ENCODE data around the gene PRCD.

GRCh38 chr17:76556765-76557367 lies 17.0 kb downstream of the PRCD start:
- TF ChIP-seq, protein P1, sequence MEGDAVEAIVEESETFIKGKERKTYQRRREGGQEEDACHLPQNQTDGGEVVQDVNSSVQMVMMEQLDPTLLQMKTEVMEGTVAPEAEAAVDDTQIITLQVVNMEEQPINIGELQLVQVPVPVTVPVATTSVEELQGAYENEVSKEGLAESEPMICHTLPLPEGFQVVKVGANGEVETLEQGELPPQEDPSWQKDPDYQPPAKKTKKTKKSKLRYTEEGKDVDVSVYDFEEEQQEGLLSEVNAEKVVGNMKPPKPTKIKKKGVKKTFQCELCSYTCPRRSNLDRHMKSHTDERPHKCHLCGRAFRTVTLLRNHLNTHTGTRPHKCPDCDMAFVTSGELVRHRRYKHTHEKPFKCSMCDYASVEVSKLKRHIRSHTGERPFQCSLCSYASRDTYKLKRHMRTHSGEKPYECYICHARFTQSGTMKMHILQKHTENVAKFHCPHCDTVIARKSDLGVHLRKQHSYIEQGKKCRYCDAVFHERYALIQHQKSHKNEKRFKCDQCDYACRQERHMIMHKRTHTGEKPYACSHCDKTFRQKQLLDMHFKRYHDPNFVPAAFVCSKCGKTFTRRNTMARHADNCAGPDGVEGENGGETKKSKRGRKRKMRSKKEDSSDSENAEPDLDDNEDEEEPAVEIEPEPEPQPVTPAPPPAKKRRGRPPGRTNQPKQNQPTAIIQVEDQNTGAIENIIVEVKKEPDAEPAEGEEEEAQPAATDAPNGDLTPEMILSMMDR (IDR thresholded peaks at IDR 0.05) = no peak
- TF ChIP-seq ZFX (IDR thresholded peaks at IDR 0.05; ENCODE audit: borderline replicate concordance) = no peak

Data from 22Rv1 (cell line).